Cardiac fibroblast (primary cell): ENCODE measurements around the gene MCAM.

Experiments
- DNase-seq, 2 donors: peaks; one replicate each; pipeline versions ENCODE4 v3.0.0 to v3.0.0-alpha.2; 2010; ENCODE audit warnings: low read depth in 2 of 2
- H3K4me3 ChIP-seq, 2 donors: replicated peaks in 1 of 2; 1 replicate in 1 of 2; 2 replicates in 1 of 2; pipeline ENCODE4 v1.5.1; 2011; ENCODE audit warnings: low read depth in 2 of 2, low read length in 2 of 2, mild to moderate bottlenecking in 2 of 2, moderate library complexity in 1 of 2
- TF ChIP-seq, protein P1 (sequence below): IDR thresholded peaks from one replicate; pipeline ENCODE4 v1.5.1; 2011; ENCODE audit warnings: low read depth, mild to moderate bottlenecking, low read length, inconsistent platforms

Gene MCAM

DNA sequence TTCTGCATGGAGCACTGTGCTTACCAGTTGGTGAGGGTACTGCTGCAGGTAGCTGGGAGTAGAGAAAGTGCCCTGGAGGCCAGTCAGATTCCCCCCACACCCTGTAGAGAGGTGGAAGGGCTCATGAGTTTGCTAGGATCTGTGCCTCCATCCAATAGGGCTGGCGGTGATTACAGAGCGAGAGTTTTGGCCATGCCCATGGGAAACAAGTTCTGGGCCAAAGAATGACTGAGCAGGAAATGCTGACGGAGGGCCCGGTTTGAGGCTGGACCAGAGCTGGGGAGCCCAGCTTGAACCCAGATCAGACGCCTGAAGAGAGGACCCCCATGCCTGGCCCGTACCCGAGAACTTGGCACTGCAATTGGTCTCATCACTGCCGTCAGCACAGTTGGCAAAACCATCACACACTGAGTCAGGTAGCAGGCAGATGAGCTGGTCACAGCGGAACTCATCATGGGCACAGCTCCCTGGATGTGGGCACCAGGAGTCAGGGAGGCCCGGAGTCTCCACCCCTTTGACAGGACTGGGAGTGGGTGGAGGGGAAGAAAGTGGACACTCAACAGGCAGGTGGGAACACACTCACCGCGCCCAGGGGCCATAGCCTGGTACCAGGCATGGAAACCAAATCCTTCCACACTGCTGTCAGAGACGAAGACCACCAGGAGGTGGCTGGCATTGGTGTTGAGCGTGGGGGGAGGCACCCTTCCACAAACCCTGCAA lies 27.5 kb upstream of the MCAM start:
- DNase-seq: no peak
- no peak overlapping the region for H3K4me3 ChIP-seq
- TF ChIP-seq, protein P1, sequence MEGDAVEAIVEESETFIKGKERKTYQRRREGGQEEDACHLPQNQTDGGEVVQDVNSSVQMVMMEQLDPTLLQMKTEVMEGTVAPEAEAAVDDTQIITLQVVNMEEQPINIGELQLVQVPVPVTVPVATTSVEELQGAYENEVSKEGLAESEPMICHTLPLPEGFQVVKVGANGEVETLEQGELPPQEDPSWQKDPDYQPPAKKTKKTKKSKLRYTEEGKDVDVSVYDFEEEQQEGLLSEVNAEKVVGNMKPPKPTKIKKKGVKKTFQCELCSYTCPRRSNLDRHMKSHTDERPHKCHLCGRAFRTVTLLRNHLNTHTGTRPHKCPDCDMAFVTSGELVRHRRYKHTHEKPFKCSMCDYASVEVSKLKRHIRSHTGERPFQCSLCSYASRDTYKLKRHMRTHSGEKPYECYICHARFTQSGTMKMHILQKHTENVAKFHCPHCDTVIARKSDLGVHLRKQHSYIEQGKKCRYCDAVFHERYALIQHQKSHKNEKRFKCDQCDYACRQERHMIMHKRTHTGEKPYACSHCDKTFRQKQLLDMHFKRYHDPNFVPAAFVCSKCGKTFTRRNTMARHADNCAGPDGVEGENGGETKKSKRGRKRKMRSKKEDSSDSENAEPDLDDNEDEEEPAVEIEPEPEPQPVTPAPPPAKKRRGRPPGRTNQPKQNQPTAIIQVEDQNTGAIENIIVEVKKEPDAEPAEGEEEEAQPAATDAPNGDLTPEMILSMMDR: no peak

DNA sequence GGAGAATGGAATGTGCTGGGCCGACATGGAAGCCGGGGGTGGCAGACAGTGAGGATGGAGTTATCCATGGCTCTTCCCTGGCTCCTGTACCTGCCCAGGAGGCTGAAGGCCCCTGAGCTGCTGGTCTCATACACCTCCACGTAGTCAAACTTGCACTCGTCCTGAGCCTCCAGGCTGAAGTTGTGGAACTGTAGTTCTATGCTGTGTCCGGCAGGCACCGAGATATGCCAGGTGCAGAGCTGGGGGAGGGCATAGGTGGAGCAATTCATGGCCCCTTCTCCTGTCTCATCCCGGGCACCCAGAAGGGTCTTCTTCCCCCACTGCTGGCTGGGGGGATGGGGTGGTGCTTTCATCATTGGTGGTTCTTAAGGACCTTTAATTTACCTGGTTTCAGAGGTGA lies 26.8 kb upstream of the MCAM start:
- TF ChIP-seq, protein P1: no peak
- DNase-seq: no peak
- H3K4me3 ChIP-seq: no peak overlapping the region

DNA sequence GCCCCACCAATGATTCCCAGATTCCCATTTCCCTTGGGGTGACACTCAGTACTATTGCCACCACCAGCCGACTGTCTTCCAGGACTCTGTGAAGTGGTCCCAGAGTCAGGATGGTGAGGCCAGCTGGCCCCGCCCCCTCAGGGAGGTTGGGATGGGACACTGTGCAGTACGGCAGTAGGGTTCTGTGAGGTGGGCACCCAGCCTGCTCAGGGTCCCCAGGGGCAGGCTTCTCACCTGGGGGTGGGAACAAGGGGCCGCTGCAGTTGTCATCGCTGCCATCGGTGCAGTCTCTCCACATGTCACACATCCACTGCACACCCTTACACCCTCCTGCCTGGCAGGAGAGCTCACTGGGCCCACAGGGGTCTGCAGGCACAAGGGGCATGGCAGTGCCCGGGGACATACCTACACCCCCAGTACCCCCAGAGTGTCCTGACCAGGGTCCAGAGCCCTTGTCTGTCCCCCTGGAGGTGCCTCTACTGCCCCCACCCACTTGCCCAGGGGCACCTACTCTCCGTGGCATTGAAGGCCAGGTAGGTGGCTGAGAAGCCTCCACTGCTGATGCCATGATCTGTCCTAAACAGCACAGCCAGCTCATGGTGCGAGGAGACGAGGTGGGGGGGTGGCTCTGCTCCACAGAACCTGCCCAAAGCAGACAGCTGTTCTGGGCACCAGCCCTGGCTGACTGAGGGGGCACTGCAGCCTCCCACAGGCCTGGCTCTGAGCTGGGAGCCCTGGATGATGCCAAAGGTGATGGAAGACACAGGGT lies 25.6 kb upstream of the MCAM start:
- TF ChIP-seq, protein P1: no peak
- H3K4me3 ChIP-seq: no peak overlapping the region
- no peak for DNase-seq

DNA sequence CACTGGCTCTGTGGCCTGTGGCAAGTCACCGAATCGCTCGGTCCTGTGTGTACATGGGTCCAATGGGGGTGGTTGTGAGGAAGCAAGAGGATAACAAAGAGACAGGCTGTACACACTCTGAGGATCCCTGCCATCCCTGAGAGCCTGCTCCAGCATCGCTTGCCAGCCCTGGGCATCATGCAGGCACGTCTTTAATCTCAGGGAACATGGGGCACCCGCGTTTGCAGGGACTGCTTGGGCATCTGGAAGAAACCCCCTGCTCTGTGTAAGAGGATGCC lies 25.0 kb upstream of the MCAM start:
- H3K4me3 ChIP-seq: no peak overlapping the region
- TF ChIP-seq, protein P1: no peak
- DNase-seq: no peak

DNA sequence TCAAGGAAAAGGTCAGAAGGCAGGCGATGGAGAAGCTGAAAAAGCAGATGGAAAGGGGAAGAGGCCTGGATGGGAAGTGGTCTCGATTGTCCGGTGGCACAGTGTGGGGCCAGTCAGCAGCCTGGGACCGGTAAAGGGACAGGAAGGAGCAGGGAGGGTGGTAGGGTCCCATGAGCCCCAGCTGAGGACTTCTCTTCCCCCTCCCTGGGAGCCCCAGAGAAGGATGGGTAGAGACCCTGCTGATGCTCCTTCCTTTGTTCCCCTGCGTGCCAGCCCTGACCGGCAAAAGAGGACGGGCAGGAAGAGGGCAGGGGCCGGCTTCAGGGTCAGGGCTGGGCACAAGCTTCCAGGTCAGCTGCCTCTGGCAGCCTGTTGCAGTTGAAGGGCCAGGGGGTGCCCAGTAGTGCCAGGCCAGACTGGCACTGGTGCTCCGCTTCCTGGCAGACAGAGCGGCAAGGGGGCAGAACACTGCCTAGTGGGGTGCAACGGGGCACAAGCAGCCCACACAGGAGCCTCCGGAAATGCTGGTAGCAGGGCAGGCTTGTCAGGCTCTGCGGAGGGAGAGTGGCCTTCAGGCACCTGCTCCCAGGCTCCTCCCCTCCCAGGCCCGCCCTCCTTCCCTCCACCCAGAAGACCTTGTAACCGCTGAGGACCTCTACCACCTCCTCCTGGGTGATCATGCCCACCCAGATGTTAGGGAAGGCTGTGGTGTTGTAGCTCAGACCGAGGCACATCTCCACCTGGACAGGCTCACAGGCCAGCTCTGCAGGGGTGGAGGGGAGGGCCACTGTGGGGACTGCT lies 24.5 kb upstream of the MCAM start:
- DNase-seq: no peak
- TF ChIP-seq, protein P1: no peak
- peak overlapping the region in 1 of 2 donors; percentile 64 for H3K4me3 ChIP-seq

DNA sequence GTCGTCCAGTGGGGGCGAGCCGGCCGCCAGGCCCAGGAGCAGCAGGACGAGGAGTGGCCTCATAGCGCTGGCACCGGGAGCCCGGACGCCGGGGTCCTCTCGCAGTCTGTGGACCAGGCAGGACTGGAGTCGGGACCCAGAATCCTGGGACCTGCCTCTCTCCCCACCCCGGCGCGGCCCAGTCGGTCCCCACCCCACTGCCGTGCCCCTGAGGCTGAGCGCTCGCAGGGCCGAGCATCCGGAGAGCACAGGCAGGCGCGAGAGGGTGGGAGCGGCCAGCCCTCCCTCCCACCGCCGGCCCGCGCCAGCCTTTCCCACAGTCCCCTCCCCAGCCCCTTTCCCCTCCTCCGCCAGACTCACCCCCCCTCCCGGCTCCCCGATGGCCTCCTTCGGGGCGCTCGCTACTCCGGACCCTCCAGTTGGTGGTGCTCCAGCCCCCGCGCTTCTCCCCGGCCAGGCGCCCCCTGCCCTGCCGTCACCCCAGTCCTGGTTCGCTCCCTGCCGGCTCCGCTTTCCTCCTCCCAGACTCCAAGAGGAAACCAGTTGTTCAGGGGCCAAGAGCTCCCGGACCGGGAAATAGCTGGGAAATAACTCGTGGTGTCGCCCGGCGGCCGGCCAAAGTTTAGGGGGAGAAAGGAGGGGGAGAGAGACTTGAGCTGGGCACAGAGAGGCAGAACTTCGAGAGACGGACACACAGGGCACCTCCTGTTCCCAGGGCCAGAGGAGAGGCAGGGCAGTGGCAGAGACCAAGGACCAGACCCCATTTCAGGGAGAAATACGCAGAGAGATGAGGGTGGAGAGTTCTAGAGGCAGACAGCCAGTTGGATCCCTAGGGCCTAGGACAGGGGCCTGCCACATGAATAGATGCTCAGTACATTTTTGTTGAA lies 23.6 kb upstream of the MCAM start, which contains the start of gene C1QTNF5:
TSS of gene C1QTNF5 (minus strand) at position 549 of the 887 bp plus-strand sequence. CDS start at position 63, 486 bp downstream.
- TF ChIP-seq, protein P1: no peak
- H3K4me3 ChIP-seq: peak within 1 kb of the TSS; percentile 50 to 64
- DNase-seq: peak; percentile 39 to 95
